ENCODE data around the gene DIDO1. TPM values are rescaled to one million over a fixed set of nuclear protein-coding genes. Genes with fewer than 3 reads are reported as not detected.

DIDO1 gene
- polyA plus RNA-seq, 1 experiment: 19.8 TPM

GRCh38 chr20:62931464-62931863 lies 5.2 kb upstream of the DIDO1 start:
- TF ChIP-seq, protein P1, sequence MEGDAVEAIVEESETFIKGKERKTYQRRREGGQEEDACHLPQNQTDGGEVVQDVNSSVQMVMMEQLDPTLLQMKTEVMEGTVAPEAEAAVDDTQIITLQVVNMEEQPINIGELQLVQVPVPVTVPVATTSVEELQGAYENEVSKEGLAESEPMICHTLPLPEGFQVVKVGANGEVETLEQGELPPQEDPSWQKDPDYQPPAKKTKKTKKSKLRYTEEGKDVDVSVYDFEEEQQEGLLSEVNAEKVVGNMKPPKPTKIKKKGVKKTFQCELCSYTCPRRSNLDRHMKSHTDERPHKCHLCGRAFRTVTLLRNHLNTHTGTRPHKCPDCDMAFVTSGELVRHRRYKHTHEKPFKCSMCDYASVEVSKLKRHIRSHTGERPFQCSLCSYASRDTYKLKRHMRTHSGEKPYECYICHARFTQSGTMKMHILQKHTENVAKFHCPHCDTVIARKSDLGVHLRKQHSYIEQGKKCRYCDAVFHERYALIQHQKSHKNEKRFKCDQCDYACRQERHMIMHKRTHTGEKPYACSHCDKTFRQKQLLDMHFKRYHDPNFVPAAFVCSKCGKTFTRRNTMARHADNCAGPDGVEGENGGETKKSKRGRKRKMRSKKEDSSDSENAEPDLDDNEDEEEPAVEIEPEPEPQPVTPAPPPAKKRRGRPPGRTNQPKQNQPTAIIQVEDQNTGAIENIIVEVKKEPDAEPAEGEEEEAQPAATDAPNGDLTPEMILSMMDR (IDR thresholded peaks at IDR 0.05; ENCODE audit: insufficient read depth, low read depth, low read length): no peak
- Histone ChIP-seq H3K36me3 (ENCODE audit: control insufficient read depth, insufficient read depth, low read length) (peaks cover 5% of the 10 kb centered on the region), H3K27me3 (ENCODE audit: control insufficient read depth, insufficient read depth, low read length) (no peaks in the 10 kb centered on the region), H3K4me3 (ENCODE audit: low read depth, low read length) (no peak overlapping the region)
- ChIA-PET POLR2A (no interaction called here), CTCF (no interaction called here)
- no peak for DNase-seq (ENCODE audit: low read depth)

DNA sequence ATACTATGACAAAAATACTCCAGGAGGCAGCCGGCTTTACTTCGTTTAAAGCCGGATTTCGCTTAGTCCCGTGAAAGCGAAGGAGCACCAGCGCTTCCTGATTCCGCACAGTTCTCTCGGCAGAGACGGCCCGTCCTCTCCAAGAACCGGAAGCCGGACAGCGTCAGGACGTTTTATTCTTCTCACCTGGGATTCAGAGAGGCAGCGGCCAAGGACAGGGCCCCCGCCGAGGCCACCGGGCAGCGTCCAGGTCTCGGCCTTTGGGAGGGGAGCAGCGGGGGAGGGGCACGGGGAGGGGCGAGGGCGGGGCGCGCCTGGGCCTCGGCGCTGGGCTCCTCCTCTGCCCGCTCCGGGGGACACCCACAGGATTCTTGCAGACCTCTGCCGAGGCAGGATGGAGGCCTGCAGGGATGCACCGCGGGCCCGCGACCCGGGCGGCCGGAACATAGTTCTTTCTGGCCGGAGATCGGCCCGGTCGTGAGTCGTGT lies 2.8 kb upstream of the DIDO1 start:
- TF ChIP-seq, protein P1 (IDR thresholded peaks at IDR 0.05; ENCODE audit: insufficient read depth, low read depth, low read length): no peak
- ChIA-PET CTCF (no interaction called here), POLR2A (interaction anchor here (0.6 kb wide), 1 partner anchor 135 kb away, joined by 3 read pairs; no protein-coding TSS in a partner anchor)
- Histone ChIP-seq H3K4me3 (ENCODE audit: low read depth, low read length) (peak overlapping the region; percentile 42), H3K36me3 (ENCODE audit: control insufficient read depth, insufficient read depth, low read length) (peaks cover 1% of the 10 kb centered on the region; the same call in 1 of the 2 replicates), H3K27me3 (ENCODE audit: control insufficient read depth, insufficient read depth, low read length) (no peaks in the 10 kb centered on the region)
- DNase-seq (ENCODE audit: low read depth): no peak

DNA sequence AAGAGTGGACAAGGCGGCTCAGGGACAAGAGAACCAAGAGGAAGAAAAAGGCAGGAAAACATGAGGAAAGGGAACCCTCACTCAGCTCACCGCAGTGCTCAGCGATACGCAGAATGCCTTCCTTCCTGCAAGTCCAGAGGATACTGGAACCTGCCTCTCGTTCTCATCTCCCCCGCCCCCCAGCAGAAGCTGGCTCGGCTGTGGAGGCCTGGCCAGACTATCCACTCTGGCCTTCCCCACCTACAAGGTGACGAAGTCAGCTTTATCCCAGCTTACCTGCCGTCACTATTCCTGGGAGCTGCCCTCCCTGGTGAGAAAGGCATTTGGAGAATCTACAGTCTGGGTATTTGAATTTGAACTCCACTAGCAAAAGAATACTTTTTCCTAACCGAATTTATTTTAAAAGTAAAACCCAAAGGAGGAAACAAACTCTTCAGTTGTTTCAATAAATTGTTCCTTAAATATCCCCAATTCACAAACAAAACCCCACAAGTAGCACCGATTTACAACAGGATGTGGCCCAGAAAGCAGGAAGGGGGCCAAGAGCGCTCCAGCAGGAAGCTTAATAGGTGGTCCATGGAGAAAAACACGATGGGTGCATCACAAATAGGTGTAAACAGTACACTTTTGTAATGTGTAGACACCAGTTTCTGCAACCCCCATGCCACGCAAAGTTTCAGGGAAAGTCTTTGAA lies 2.1 kb upstream of the DIDO1 start:
- Histone ChIP-seq H3K27me3 (ENCODE audit: control insufficient read depth, insufficient read depth, low read length) (no peaks in the 10 kb centered on the region), H3K4me3 (ENCODE audit: low read depth, low read length) (peak overlapping the region; percentile 42), H3K36me3 (ENCODE audit: control insufficient read depth, insufficient read depth, low read length) (peaks cover 1% of the 10 kb centered on the region; the same call in 1 of the 2 replicates)
- POLR2A ChIA-PET: no interaction called here
- no peak for DNase-seq (ENCODE audit: low read depth)
- TF ChIP-seq, protein P1 (IDR thresholded peaks at IDR 0.05; ENCODE audit: insufficient read depth, low read depth, low read length): no peak
- CTCF ChIA-PET: interaction anchor here (0.9 to 1.5 kb wide), 2 partner anchors 45 to 69 kb away, joined by 3 read pairs; no protein-coding TSS in a partner anchor

DNA sequence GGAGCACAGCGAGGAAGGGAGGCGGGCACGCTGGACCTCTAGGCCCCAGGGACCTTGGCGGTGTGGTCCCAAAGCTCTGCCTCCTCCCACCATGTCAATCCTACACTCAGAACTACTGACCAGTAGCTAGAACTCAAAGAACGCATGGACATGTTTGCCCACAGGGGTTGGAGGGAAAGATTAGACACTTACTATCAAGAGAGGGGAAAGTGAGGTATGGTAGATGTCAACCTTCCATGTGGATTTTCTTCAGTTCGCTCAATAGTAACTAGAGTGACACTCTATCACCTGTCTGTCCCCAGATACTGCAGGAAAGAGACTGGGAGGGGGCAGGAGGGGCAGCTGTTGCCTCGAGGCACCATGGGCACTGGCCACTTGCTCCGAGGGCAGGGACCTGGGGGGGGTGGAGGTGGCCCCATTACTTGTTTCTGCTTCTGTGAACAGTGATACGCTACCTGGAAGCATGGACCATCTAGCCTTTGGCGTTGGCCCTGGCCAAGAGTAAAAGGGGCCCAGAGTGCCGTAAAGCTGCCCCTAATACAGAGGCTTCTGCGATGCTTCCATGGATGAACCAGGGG lies 912 bp upstream of the DIDO1 start:
- Histone ChIP-seq H3K27me3 (ENCODE audit: control insufficient read depth, insufficient read depth, low read length) (no peaks in the 10 kb centered on the region), H3K4me3 (ENCODE audit: low read depth, low read length) (peak overlapping the region; percentile 80), H3K36me3 (ENCODE audit: control insufficient read depth, insufficient read depth, low read length) (peaks cover 1% of the 10 kb centered on the region; the same call in 1 of the 2 replicates)
- TF ChIP-seq, protein P1 (IDR thresholded peaks at IDR 0.05; ENCODE audit: insufficient read depth, low read depth, low read length): no peak
- CTCF ChIA-PET: interaction anchor here (0.9 to 1.5 kb wide), 4 partner anchors 8 to 67 kb away, joined by 3 to 4 read pairs (median 3); no protein-coding TSS in a partner anchor
- POLR2A ChIA-PET: no interaction called here
- DNase-seq (ENCODE audit: low read depth): no peak

Data from BJ (cell line).